Loucy (cell line): ENCODE results near the gene NOL7.

Experiments used
- H2AFZ ChIP-seq: fragments of 200-600 bp; sonication (generic); 2 replicates; pipeline ENCODE4 v1.6.0; 2016; ENCODE audit warnings: antibody characterized with exemption, mild to moderate bottlenecking, low read length, moderate library complexity
- H3F3A ChIP-seq: fragments of 200-600 bp; 2 replicates; pipeline ENCODE4 v1.6.0; 2016; ENCODE audit warnings: antibody characterized with exemption, low read depth, mild to moderate bottlenecking
- H3K27me3 ChIP-seq: fragments of 200-600 bp; sonication (generic); 2 replicates; pipeline ENCODE4 v1.6.1; 2014; ENCODE audit warnings: low read length, mild to moderate bottlenecking; ENCODE audit not compliant: insufficient read depth, poor library complexity, severe bottlenecking
- H3K36me3 ChIP-seq: fragments of 200-600 bp; sonication (generic); 2 replicates; pipeline ENCODE4 v1.6.1; 2016; ENCODE audit warnings: low read length; ENCODE audit not compliant: insufficient read depth
- H3K4me1 ChIP-seq: fragments of 200-600 bp; sonication (generic); 2 replicates; pipeline ENCODE4 v1.5.1; 2014; ENCODE audit warnings: low read length, mild to moderate bottlenecking; ENCODE audit not compliant: insufficient read depth, poor library complexity, severe bottlenecking
- H3K4me2 ChIP-seq: fragments of 200-600 bp; sonication (generic); 2 replicates; pipeline ENCODE4 v1.6.0; 2014; ENCODE audit warnings: antibody characterized with exemption, low read length, low read depth, mild to moderate bottlenecking; ENCODE audit not compliant: poor library complexity, severe bottlenecking
- H3K4me3 ChIP-seq: fragments of 200-600 bp; sonication (generic); 2 replicates; pipeline ENCODE4 v1.5.1; 2014; ENCODE audit warnings: low read length, mild to moderate bottlenecking, mixed read lengths; ENCODE audit not compliant: poor library complexity, severe bottlenecking
- H3K79me2 ChIP-seq: fragments of 200-600 bp; sonication (generic); 2 replicates; pipeline ENCODE4 v1.6.1; 2014; ENCODE audit warnings: low read length; ENCODE audit not compliant: insufficient read depth
- H3K9ac ChIP-seq: fragments of 200-600 bp; sonication (generic); 2 replicates; pipeline ENCODE4 v1.6.0; 2014; ENCODE audit warnings: mild to moderate bottlenecking, low read depth, low read length, moderate library complexity; ENCODE audit not compliant: poor library complexity, severe bottlenecking
- H3K9me2 ChIP-seq: fragments of 200-600 bp; sonication (generic); replicated peaks from 2 replicates; pipeline ENCODE4 v1.6.1; 2016; ENCODE audit warnings: low read depth, low read length, mixed read lengths
- H3K9me3 ChIP-seq: fragments of 200-600 bp; sonication (generic); 2 replicates; pipeline ENCODE4 v1.6.1; 2014; ENCODE audit warnings: mild to moderate bottlenecking, antibody characterized with exemption, low read length, low read depth; ENCODE audit not compliant: insufficient read depth
- H4K20me1 ChIP-seq: fragments of 200-600 bp; sonication (generic); 2 replicates; pipeline ENCODE4 v1.6.0; 2014; ENCODE audit warnings: antibody characterized with exemption, low read length, mild to moderate bottlenecking; ENCODE audit not compliant: insufficient read depth, poor library complexity, severe bottlenecking
- CTCF ChIP-seq: fragments of 200-600 bp; sonication (generic); conservative IDR thresholded peaks from 2 replicates; pipeline ENCODE4 v1.5.1; 2014; ENCODE audit warnings: mild to moderate bottlenecking, antibody characterized with exemption, low read length
- EZH2phosphoT487 ChIP-seq: fragments of 200-600 bp; IDR thresholded peaks from 2 replicates; pipeline ENCODE4 v1.6.1; 2018; ENCODE audit warnings: antibody characterized with exemption, mild to moderate bottlenecking, moderate library complexity, borderline replicate concordance

The NOL7 gene

GRCh38 chr6:13624871-13625288, 9.7 kb downstream of the NOL7 start:
- Histone ChIP-seq H3K4me3 (no peak overlapping the region), H3K9ac (no peak overlapping the region), H3K4me2 (no peak overlapping the region), H3K36me3 (peaks cover 91% of the 10 kb centered on the region), H3K9me2 (no peaks in the 10 kb centered on the region), H4K20me1 (no peaks in the 10 kb centered on the region), H3K27me3 (no peaks in the 10 kb centered on the region), H3K4me1 (no peaks in the 10 kb centered on the region), H2AFZ (no peak overlapping the region), H3K79me2 (no peaks in the 10 kb centered on the region; the same call in 1 of the 2 replicates), H3F3A (no peaks in the 10 kb centered on the region), H3K9me3 (no peaks in the 10 kb centered on the region)
- TF ChIP-seq CTCF (peak; percentile 72), EZH2phosphoT487 (no peak)

- Histone ChIP-seq H3K4me3 (no peak overlapping the region), H3K79me2 (no peaks in the 10 kb centered on the region), H3F3A (no peaks in the 10 kb centered on the region), H3K9me3 (no peaks in the 10 kb centered on the region), H2AFZ (no peak overlapping the region), H3K36me3 (peaks cover 78% of the 10 kb centered on the region), H3K4me1 (no peaks in the 10 kb centered on the region), H3K4me2 (no peak overlapping the region), H4K20me1 (no peaks in the 10 kb centered on the region), H3K9me2 (no peaks in the 10 kb centered on the region), H3K27me3 (no peaks in the 10 kb centered on the region), H3K9ac (no peak overlapping the region)
- TF ChIP-seq CTCF (no peak), EZH2phosphoT487 (no peak)
Measured at GRCh38 chr6:13629459-13630116, 14.5 kb downstream of the NOL7 start.

- no peak overlapping the region for H3K4me3 ChIP-seq
- H3F3A ChIP-seq: no peaks in the 10 kb centered on the region
- no peaks in the 10 kb centered on the region for H3K79me2 ChIP-seq
- TF ChIP-seq EZH2phosphoT487 (no peak), CTCF (no peak)
- H3K27me3 ChIP-seq: no peaks in the 10 kb centered on the region
- no peaks in the 10 kb centered on the region for H3K4me1 ChIP-seq
- H3K9ac ChIP-seq: no peak overlapping the region
- H2AFZ ChIP-seq: no peak overlapping the region
- H3K36me3 ChIP-seq: peaks cover 76% of the 10 kb centered on the region
- no peaks in the 10 kb centered on the region for H3K9me3 ChIP-seq
- H3K9me2 ChIP-seq: no peaks in the 10 kb centered on the region
- no peak overlapping the region for H3K4me2 ChIP-seq
- no peaks in the 10 kb centered on the region for H4K20me1 ChIP-seq
Measured at GRCh38 chr6:13630499-13630898, 15.4 kb downstream of the NOL7 start.
